K562 (cell line): ENCODE measurements around the gene SLC26A5.

Experiments used
- CBFA2T2 ChIP-seq: fragments of 450-650 bp; conservative IDR thresholded peaks from 2 replicates; pipeline ENCODE4 v1.6.1; 2017; ENCODE audit warnings: mild to moderate bottlenecking
- EP300 ChIP-seq: IDR thresholded peaks from 2 replicates; pipeline ENCODE4 v1.6.1; 2012; ENCODE audit warnings: low read length, improper control_type of control experiment
- EZH2 ChIP-seq: IDR thresholded peaks from 2 replicates; pipeline ENCODE4 v1.6.1; 2012; ENCODE audit warnings: low read depth, mild to moderate bottlenecking, inconsistent platforms, low read length, borderline replicate concordance
- FOXM1 ChIP-seq, 2 experiments: fragments of 450-650 bp in 1 of 2; sonication (generic) in 1 of 2; formaldehyde crosslinking in 1 of 2; IDR thresholded peaks; 2 replicates each; pipeline versions ENCODE4 v1.6.1 to v1.9.0; 2017 to 2022; ENCODE audit warnings: low read depth in 2 of 2, mild to moderate bottlenecking in 2 of 2, missing genetic modification reagents in 1 of 2, moderate library complexity in 1 of 2
- GATA2 ChIP-seq: sonication (generic); formaldehyde crosslinking; IDR thresholded peaks from 2 replicates; pipeline ENCODE4 v1.4.0; 2020; ENCODE audit warnings: mild to moderate bottlenecking, missing genetic modification reagents
- GATAD2B ChIP-seq: fragments of 450-650 bp; IDR thresholded peaks from 2 replicates; pipeline ENCODE4 v1.6.1; 2017; ENCODE audit warnings: mild to moderate bottlenecking, borderline replicate concordance
- HDGF ChIP-seq: fragments of 450-650 bp; IDR thresholded peaks from 2 replicates; pipeline ENCODE4 v1.6.1; 2016
- IFI16 ChIP-seq: fragments of 250-450 bp; sonication (Bioruptor Pico); IDR thresholded peaks from 2 replicates; pipeline ENCODE4 v2.1.2; 2022; ENCODE audit warnings: mild to moderate bottlenecking, inconsistent platforms
- SP2 ChIP-seq: IDR thresholded peaks from 2 replicates; pipeline ENCODE4 v1.6.1; 2011; ENCODE audit warnings: mild to moderate bottlenecking, low read depth, low read length, moderate library complexity; ENCODE audit not compliant: poor library complexity, severe bottlenecking; ENCODE audit errors: extremely low read depth
- SRSF1 ChIP-seq: fragments of 200-400 bp; formaldehyde crosslinking; IDR thresholded peaks from 2 replicates; pipeline ENCODE4 v1.6.1; 2017; ENCODE audit warnings: mild to moderate bottlenecking, low read depth, low read length, moderate library complexity
- ZBED1 ChIP-seq: IDR thresholded peaks from 2 replicates; pipeline ENCODE4 v1.6.1; 2014
- TF ChIP-seq, protein P1 (sequence below), 3 experiments: IDR thresholded peaks in 2 of 3; conservative IDR thresholded peaks in 1 of 3; 2 replicates each; pipeline ENCODE4 v1.5.1; 2011 to 2012; ENCODE audit warnings: low read length in 3 of 3, mild to moderate bottlenecking in 3 of 3, control low read depth in 2 of 3, improper control_type of control experiment in 1 of 3, inconsistent platforms in 1 of 3, low read depth in 1 of 3, mixed read lengths in 1 of 3, moderate library complexity in 1 of 3; ENCODE audit not compliant: insufficient read depth in 2 of 3
- TF ChIP-seq, protein P2 (sequence below): sonication (generic); formaldehyde crosslinking; IDR thresholded peaks from 2 replicates; pipeline ENCODE4 v1.5.0; 2020; ENCODE audit warnings: missing genetic modification reagents
- TF ChIP-seq, protein P3 (sequence below): fragments of 250-450 bp; sonication (Bioruptor Pico); IDR thresholded peaks from 2 replicates; pipeline ENCODE4 v1.4.0; 2020

DNA sequence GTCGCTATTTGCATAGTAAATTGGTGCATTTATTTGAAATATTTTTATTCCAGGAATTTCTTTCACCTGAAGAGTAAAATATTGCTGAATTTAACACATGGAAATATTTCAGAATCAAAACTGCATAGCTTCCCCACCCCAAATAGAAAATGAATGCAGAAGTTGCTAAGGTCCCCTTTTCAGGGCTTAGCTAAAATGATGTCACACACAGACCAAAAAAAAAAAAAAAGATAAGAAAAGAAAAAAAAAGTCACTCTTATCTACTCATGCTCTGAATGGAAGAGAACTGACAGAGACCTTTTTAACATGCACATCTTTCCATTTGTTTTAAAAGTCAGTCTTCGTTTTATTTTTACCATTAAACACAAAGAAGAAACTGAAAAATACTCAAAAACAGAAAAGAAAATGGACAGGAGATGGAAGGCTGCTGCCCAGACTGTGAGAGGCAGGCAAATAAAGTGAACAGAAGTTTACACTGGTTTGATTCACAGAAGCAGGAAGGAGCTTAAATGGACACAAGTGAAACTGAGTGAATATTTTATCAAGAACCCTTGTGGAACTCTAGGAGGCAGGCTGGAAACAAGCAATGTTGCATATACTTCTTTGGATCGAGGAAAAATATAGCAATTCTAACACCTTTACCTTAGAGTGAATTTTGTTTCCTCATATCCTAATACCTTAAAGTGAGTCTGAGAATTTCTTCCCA is 66.6 kb downstream of the SLC26A5 start:
- TF ChIP-seq ZBED1 (no peak), HDGF (no peak), FOXM1 (IDR thresholded peaks at IDR 0.05; ENCODE audit: low read depth) (no peak), FOXM1 (CRISPR knock-in tag; IDR thresholded peaks at IDR 0.05; ENCODE audit: low read depth) (no peak), SP2 (no peak), EP300 (no peak), IFI16 (no peak), CBFA2T2 (no peak), SRSF1 (no peak), GATAD2B (no peak), EZH2 (no peak), GATA2 (CRISPR knock-in tag) (no peak)
- TF ChIP-seq, protein P1, sequence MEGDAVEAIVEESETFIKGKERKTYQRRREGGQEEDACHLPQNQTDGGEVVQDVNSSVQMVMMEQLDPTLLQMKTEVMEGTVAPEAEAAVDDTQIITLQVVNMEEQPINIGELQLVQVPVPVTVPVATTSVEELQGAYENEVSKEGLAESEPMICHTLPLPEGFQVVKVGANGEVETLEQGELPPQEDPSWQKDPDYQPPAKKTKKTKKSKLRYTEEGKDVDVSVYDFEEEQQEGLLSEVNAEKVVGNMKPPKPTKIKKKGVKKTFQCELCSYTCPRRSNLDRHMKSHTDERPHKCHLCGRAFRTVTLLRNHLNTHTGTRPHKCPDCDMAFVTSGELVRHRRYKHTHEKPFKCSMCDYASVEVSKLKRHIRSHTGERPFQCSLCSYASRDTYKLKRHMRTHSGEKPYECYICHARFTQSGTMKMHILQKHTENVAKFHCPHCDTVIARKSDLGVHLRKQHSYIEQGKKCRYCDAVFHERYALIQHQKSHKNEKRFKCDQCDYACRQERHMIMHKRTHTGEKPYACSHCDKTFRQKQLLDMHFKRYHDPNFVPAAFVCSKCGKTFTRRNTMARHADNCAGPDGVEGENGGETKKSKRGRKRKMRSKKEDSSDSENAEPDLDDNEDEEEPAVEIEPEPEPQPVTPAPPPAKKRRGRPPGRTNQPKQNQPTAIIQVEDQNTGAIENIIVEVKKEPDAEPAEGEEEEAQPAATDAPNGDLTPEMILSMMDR (IDR thresholded peaks at IDR 0.05 in 2 of 3, conservative IDR thresholded peaks at IDR 0.05 in 1 of 3; ENCODE audit: insufficient read depth in 2 of 3, low read depth in 1 of 3, low read length in 3 of 3): no peak
- TF ChIP-seq, protein P2, sequence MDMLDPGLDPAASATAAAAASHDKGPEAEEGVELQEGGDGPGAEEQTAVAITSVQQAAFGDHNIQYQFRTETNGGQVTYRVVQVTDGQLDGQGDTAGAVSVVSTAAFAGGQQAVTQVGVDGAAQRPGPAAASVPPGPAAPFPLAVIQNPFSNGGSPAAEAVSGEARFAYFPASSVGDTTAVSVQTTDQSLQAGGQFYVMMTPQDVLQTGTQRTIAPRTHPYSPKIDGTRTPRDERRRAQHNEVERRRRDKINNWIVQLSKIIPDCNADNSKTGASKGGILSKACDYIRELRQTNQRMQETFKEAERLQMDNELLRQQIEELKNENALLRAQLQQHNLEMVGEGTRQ (CRISPR knock-in tag): no peak
- TF ChIP-seq, protein P3, sequence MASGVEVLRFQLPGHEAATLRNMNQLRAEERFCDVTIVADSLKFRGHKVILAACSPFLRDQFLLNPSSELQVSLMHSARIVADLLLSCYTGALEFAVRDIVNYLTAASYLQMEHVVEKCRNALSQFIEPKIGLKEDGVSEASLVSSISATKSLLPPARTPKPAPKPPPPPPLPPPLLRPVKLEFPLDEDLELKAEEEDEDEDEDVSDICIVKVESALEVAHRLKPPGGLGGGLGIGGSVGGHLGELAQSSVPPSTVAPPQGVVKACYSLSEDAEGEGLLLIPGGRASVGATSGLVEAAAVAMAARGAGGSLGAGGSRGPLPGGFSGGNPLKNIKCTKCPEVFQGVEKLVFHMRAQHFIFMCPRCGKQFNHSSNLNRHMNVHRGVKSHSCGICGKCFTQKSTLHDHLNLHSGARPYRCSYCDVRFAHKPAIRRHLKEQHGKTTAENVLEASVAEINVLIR: no peak
